ENCODE measurements around the gene ZNF486. TPM values are rescaled to one million over a fixed set of nuclear protein-coding genes. Genes with fewer than 3 reads are reported as not detected.

Gene ZNF486
- total and polyA plus RNA-seq, 4 donors: 0.31 to 2.8 (median 0.57) TPM

DNA sequence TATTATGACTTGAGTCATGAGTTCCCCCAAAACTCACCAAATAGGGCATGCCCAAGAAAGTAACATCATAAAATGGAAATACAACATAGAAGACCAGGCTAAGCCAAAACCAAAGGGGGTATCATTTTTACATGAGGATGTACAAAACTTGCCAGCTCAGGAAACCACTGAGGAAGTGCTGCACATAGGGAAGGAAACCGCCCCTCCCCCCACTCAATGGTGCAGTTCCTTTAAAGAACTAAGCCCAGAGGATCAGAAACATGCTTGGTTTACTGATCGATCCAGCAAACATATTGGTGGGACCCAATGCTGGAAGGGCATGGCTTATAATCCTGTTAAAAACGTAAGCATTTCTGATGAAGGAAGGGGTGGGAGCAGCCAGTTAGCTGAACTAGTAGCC lies 4.2 kb upstream of the ZNF486 start:
- 69% methylated on average over 3 of the region's 3 CpGs for WGBS

DNA sequence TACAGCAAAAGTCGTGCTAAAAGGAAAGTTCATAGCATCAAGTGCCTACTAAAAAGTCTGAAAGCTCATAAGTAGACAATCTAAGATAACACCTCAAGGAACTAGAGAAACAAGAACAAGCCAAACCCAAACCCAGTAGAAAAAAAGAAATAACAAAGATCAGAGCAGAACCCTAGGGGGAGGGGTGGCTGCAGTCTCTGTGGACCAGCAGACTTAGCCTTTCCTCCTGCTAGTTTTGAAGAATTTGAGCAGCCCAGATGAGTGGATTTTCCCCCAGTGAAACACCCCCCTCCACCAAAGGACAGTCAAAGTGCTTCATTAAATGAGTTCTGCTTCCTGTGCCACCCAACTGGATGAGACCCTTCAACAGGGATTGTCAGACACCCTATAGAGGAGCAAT lies 2.6 kb upstream of the ZNF486 start:
- no peak for TF ChIP-seq YY1 (IDR thresholded peaks at IDR 0.05)
- no peak for TF ChIP-seq FOXA2 (IDR thresholded peaks at IDR 0.05)
- TF ChIP-seq, protein P1, sequence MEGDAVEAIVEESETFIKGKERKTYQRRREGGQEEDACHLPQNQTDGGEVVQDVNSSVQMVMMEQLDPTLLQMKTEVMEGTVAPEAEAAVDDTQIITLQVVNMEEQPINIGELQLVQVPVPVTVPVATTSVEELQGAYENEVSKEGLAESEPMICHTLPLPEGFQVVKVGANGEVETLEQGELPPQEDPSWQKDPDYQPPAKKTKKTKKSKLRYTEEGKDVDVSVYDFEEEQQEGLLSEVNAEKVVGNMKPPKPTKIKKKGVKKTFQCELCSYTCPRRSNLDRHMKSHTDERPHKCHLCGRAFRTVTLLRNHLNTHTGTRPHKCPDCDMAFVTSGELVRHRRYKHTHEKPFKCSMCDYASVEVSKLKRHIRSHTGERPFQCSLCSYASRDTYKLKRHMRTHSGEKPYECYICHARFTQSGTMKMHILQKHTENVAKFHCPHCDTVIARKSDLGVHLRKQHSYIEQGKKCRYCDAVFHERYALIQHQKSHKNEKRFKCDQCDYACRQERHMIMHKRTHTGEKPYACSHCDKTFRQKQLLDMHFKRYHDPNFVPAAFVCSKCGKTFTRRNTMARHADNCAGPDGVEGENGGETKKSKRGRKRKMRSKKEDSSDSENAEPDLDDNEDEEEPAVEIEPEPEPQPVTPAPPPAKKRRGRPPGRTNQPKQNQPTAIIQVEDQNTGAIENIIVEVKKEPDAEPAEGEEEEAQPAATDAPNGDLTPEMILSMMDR (IDR thresholded peaks at IDR 0.05; ENCODE audit: low read depth, low read length, missing input control): no peak
- TF ChIP-seq, protein P2, sequence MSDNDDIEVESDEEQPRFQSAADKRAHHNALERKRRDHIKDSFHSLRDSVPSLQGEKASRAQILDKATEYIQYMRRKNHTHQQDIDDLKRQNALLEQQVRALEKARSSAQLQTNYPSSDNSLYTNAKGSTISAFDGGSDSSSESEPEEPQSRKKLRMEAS (IDR thresholded peaks at IDR 0.05): no peak
- no peak for TF ChIP-seq JUND (IDR thresholded peaks at IDR 0.05)
- TF ChIP-seq HNF4G (IDR thresholded peaks at IDR 0.05): no peak
- no peak for TF ChIP-seq SP1 (IDR thresholded peaks at IDR 0.05)
- TF ChIP-seq RXRA (IDR thresholded peaks at IDR 0.05): no peak
- no peak for TF ChIP-seq NR2F2 (IDR thresholded peaks at IDR 0.05)
- WGBS: 85% methylated on average over 1 of the region's 1 CpG
- Histone ChIP-seq H3K9ac (ENCODE audit: low read depth in 1 of 2, low read length in 2 of 2) (no peak overlapping the region), H3K4me1 (ENCODE audit: control insufficient read depth in 4 of 4, insufficient read depth in 4 of 4, low read length in 3 of 4) (no peaks in the 10 kb centered on the region), H3K36me3 (ENCODE audit: control insufficient read depth in 4 of 4, insufficient read depth in 3 of 4, low read depth in 1 of 4, low read length in 3 of 4) (no peaks in the 10 kb centered on the region), H3K27me3 (ENCODE audit: control insufficient read depth in 4 of 4, insufficient read depth in 4 of 4, low read length in 3 of 4) (no peaks in the 10 kb centered on the region), H3K27ac (ENCODE audit: low read depth in 1 of 2, low read length in 2 of 2) (no peak overlapping the region), H3K9me3 (ENCODE audit: control insufficient read depth in 4 of 4, low read length in 3 of 4) (peaks cover 0 to 20% (median 4%) of the 10 kb centered on the region in 4 donors), H3K4me3 (ENCODE audit: low read depth in 1 of 3, low read length in 3 of 3) (no peak overlapping the region)
- no peak for DNase-seq (ENCODE audit: low spot score)

More for the DNA sequence above, 4.2 kb upstream of the ZNF486 start:
- Histone ChIP-seq H3K27me3 (ENCODE audit: control insufficient read depth in 4 of 4, insufficient read depth in 4 of 4, low read length in 3 of 4) (no peaks in the 10 kb centered on the region), H3K4me3 (ENCODE audit: low read depth in 1 of 3, low read length in 3 of 3) (no peak overlapping the region), H3K4me1 (ENCODE audit: control insufficient read depth in 4 of 4, insufficient read depth in 4 of 4, low read length in 3 of 4) (no peaks in the 10 kb centered on the region), H3K36me3 (ENCODE audit: control insufficient read depth in 4 of 4, insufficient read depth in 3 of 4, low read depth in 1 of 4, low read length in 3 of 4) (no peaks in the 10 kb centered on the region), H3K9me3 (ENCODE audit: control insufficient read depth in 4 of 4, low read length in 3 of 4) (peaks cover 0 to 13% (median 4%) of the 10 kb centered on the region in 4 donors), H3K9ac (ENCODE audit: low read depth in 1 of 2, low read length in 2 of 2) (no peak overlapping the region), H3K27ac (ENCODE audit: low read depth in 1 of 2, low read length in 2 of 2) (no peak overlapping the region)
- TF ChIP-seq JUND (IDR thresholded peaks at IDR 0.05) (no peak), GABPA (IDR thresholded peaks at IDR 0.05 in 1 of 2, conservative IDR thresholded peaks at IDR 0.05 in 1 of 2) (no peak), SP1 (IDR thresholded peaks at IDR 0.05) (no peak), NR2F2 (IDR thresholded peaks at IDR 0.05) (no peak), TAF1 (conservative IDR thresholded peaks at IDR 0.05) (no peak), YY1 (IDR thresholded peaks at IDR 0.05) (no peak)
- TF ChIP-seq, protein P1 (IDR thresholded peaks at IDR 0.05; ENCODE audit: low read depth, low read length, missing input control): no peak
- TF ChIP-seq, protein P2 (IDR thresholded peaks at IDR 0.05): no peak
- TF ChIP-seq, protein P3, sequence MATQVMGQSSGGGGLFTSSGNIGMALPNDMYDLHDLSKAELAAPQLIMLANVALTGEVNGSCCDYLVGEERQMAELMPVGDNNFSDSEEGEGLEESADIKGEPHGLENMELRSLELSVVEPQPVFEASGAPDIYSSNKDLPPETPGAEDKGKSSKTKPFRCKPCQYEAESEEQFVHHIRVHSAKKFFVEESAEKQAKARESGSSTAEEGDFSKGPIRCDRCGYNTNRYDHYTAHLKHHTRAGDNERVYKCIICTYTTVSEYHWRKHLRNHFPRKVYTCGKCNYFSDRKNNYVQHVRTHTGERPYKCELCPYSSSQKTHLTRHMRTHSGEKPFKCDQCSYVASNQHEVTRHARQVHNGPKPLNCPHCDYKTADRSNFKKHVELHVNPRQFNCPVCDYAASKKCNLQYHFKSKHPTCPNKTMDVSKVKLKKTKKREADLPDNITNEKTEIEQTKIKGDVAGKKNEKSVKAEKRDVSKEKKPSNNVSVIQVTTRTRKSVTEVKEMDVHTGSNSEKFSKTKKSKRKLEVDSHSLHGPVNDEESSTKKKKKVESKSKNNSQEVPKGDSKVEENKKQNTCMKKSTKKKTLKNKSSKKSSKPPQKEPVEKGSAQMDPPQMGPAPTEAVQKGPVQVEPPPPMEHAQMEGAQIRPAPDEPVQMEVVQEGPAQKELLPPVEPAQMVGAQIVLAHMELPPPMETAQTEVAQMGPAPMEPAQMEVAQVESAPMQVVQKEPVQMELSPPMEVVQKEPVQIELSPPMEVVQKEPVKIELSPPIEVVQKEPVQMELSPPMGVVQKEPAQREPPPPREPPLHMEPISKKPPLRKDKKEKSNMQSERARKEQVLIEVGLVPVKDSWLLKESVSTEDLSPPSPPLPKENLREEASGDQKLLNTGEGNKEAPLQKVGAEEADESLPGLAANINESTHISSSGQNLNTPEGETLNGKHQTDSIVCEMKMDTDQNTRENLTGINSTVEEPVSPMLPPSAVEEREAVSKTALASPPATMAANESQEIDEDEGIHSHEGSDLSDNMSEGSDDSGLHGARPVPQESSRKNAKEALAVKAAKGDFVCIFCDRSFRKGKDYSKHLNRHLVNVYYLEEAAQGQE (IDR thresholded peaks at IDR 0.05): no peak
- TF ChIP-seq, protein P4, sequence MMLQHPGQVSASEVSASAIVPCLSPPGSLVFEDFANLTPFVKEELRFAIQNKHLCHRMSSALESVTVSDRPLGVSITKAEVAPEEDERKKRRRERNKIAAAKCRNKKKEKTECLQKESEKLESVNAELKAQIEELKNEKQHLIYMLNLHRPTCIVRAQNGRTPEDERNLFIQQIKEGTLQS (IDR thresholded peaks at IDR 0.05): no peak
- no peak for DNase-seq (ENCODE audit: low spot score)
